C4-2B (cell line): ENCODE measurements around the gene AFAP1.

Experiments used
- H3K27ac ChIP-seq: fragments of 450-650 bp; 2 replicates; pipeline ENCODE4 v1.5.1; 2017
- ZFX ChIP-seq: fragments of 450-650 bp; IDR thresholded peaks from 2 replicates; pipeline ENCODE4 v1.6.1; 2017
- TF ChIP-seq, protein P1 (sequence below): fragments of 450-650 bp; conservative IDR thresholded peaks from 2 replicates; pipeline ENCODE4 v1.5.1; 2017; ENCODE audit warnings: mild to moderate bottlenecking

The AFAP1 gene

DNA sequence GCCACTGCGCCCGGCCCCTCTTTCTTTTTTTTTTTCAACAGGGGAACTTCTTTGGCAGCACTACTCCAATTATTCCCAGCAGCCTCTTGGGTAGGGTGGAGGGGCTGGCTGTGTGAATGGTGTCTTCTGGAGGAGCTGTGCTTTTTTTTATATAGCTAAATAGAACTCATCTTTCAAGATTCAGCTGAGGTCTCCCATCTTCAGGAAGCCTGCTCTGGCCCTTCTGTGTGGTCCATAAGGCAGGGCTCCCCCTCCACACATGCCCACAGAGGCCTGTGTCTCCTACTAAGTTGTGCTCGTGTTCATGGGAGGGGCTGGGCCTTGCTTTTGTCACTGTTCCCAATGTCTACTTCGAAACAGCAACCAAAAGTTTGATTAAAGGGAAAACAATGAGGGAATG lies 116.8 kb downstream of the AFAP1 start:
- no peak overlapping the region for H3K27ac ChIP-seq
- TF ChIP-seq ZFX = no peak
- TF ChIP-seq, protein P1, sequence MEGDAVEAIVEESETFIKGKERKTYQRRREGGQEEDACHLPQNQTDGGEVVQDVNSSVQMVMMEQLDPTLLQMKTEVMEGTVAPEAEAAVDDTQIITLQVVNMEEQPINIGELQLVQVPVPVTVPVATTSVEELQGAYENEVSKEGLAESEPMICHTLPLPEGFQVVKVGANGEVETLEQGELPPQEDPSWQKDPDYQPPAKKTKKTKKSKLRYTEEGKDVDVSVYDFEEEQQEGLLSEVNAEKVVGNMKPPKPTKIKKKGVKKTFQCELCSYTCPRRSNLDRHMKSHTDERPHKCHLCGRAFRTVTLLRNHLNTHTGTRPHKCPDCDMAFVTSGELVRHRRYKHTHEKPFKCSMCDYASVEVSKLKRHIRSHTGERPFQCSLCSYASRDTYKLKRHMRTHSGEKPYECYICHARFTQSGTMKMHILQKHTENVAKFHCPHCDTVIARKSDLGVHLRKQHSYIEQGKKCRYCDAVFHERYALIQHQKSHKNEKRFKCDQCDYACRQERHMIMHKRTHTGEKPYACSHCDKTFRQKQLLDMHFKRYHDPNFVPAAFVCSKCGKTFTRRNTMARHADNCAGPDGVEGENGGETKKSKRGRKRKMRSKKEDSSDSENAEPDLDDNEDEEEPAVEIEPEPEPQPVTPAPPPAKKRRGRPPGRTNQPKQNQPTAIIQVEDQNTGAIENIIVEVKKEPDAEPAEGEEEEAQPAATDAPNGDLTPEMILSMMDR = no peak

DNA sequence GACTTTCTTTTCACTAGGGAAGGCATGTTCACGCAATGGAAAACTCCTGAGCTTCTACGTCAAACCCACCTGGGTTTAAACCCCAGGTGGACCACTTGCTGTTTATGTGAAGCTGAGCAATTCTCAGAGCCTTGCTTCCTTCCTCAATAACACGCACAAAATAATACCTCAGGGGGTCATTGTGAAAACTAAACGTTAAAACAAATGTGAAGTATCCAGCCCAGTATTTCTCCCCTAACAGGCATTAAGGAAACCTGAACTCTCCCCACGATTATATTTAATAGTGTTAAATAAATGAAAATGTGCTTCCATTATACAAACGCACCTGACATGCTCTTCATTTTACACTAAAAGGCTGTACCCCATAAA lies 117.5 kb downstream of the AFAP1 start:
- no peak overlapping the region for H3K27ac ChIP-seq

DNA sequence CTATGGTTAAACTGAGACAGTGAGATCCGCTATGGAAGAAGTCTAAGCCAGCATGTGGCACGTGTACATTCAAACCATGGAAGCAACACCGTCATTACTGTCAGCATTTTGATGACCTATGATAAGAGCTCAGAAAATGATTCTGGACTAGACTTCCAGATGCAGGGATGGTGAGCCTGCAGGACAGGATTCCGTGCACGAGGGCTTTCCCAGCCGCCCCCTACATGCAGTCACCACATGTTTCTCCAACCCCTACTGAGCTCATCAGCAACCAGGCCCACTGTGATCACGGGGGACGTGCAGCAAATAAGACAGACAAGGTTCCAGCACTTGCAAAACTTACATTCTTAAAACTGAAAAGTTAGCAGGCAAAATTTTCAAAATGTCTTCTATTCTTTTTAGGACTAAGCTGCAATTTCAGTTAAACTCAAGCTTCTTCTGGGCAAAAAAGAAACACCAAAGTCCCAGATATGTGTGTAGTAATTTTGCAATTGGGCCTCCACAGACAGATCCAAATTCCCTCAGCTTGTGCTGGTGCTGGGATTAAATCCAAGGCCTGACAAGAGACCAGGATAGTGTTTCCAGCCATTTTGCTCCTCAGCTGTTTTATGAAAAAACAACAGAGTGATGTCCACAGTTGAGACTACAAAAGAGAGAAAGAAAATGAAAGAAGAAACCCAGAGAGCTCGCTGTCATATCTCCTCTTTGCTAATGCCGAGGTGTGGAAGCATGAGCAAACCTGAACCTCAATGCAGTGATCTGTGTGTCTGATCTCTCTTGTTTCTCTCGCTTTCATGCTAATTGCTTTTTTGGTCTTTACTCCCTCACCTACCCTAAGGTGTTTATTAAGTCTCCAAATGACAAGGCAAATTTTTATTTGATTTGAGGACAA lies 118.2 kb downstream of the AFAP1 start:
- no peak overlapping the region for H3K27ac ChIP-seq
- TF ChIP-seq, protein P1 = no peak
- TF ChIP-seq ZFX = no peak

More for the DNA sequence above, 117.5 kb downstream of the AFAP1 start:
- TF ChIP-seq ZFX = no peak
- TF ChIP-seq, protein P1 = no peak

DNA sequence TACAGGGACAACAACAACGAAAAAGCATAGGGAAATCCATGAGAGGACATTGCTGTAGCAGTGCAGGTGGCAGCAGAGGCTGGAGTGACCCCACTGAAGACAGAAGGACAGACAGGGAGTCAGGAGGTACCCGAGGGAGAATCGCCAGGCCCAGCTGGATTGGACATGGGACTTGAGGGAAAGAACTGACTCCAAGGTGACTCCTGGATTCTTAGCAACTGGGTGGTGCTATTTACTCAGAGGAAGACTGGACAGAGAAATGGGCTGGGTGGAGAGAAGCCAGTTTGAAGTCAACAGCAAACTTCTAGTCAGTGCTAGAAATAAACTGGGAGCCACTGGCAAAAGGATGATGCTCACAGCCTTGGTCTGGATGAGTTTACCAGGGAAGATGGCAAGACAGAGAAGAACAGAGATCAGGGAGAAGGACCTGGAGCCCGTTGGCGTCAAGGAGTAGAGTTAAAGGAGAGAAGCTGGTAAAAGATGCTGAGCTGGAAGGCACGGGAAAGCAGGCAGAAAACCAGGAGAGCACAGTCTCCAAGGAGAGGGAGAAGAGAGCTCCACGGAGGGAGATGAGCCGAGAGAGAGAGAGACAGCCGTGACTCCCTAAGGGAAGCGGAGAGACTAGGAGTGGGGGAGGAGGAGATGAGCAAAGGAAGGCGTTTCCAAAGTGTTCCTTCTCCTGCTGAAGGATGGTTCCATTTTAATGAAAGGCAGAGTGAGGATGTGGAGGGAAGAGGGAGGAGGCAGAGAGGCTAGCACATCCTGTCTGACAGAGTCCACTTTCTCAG lies 119.4 kb downstream of the AFAP1 start:
- no peak overlapping the region for H3K27ac ChIP-seq
- TF ChIP-seq, protein P1 = no peak
- no peak for TF ChIP-seq ZFX

DNA sequence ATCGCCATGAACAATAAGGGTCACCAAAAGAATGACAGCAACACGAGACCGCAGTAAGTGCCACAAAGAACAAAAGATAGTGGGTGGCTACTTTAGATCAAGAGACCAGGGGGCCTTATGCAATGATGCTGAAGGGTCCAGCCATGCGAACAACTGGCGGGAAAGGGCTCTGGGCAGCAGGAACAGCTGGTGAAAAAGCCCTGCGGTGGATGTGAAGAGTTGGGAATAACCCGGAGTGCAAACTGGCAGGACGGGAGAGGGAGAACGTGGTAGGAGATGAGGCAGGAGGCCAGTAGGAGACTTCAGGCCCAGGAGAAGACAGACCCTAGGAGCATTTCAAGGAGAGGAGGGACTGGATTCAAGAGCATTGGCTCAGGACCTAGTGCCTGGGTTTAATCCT lies 120.2 kb downstream of the AFAP1 start:
- H3K27ac ChIP-seq = no peak overlapping the region
- TF ChIP-seq, protein P1 = no peak
- no peak for TF ChIP-seq ZFX

DNA sequence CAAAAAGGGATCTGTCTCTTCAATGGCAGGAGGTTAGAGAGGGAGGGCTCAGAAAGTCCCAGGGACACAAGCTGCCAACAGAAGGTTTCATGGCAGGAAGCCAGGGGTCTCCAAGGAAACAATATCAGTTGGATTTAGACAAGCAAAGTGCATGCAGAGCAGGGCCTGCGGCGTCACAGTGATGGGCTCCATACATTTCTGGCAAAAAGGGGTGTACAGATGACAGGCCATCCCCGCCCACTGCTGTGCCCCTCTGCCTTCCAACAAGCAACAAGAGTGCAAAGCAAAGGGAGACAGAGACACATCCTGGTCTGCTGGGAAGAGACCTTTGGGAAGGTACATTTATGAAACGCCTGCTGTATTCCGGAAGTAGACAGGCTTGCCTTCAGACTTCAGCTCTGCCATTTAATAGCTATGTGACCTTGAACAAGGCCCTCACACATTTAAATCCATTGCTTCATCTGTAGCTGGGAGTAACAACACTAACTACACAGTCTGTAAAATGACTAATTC lies 121.2 kb downstream of the AFAP1 start:
- TF ChIP-seq, protein P1 = no peak
- TF ChIP-seq ZFX = no peak
- H3K27ac ChIP-seq = no peak overlapping the region
